T-helper 2 cell treated with Interferon-gamma antibody and Interleukin-4, amounts not matched to agents 100 ng/mL and 5 ng/mL, for 36 hours (primary cell): ENCODE results near the gene BCAR1. TPM values are rescaled to one million over a fixed set of nuclear protein-coding genes. Genes with fewer than 3 reads are reported as not detected.
"Not testable (repeated sequence)": the region's sequence is repeated elsewhere in the genome, so short reads cannot be mapped to it uniquely, and the experiment has no call there.

ENCODE experiments used
- intact Hi-C: fragments of 100-400 bp; cut with micrococcal nuclease; formaldehyde crosslinking; loops from one replicate; pipeline ENCODE4 v1.15.1; 2023
- total RNA-seq: library from RNA; stranded (reverse); gene quantifications from 2 replicates; pipeline ENCODE4 v1.2.3, GENCODE V29; 2022

The BCAR1 gene
- total RNA-seq, 1 donor from 2014 or later: not detected

DNA sequence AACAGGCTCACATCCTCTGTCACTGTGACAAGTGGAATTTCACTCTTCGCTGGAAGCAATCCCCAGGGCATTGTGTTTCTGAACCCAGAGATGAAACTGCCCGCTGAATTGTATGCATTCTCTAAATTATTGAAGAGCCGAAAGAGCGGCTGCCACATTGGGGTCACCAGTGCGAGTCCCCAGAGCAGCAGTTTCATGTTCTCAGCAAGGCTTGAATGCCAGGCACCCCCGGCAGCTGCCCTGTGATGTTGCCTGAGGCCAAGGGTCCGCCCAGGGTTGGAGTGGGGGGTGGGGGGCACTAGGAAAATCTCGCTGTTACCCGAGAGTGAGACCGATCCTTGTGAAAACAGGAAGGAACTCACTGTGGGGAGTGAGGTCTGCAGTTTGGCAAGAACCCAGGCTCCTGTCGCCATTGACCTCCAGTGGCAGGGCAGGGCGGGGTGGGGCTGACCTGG is 20.7 kb upstream of the BCAR1 start:
- intact Hi-C loops: no loop called here

DNA sequence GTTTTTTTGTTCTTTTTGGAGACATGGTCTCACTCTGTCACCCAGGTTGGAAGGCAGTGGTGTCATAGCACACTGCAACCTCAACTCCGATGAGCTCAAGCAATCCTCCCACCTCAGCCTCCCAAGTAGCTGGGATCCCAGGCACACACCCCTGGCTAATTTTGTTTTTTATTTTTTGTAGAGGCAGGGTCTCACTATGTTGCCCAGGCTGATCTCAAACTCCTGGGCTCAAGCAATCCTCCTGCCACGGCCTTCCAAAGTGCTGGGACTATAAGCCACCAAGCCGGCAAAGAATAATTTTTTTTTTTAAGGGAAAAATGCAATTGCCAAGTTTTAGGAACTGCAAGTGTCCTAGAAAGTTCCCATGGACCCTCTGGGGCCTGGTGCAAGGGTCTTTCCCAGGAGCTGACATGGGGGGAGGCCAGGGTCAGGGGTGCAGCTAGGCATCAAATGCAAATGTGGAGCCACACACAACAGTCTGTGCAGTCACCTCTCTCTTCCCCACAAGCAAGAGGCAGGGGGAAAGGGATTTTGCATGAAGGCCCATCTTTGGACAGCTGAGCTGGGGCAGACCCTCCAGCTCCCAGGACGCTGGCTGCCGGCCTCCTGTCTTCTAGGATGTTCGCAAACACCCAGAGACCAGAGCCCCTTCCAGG is 20.1 kb upstream of the BCAR1 start:
- intact Hi-C loops: no loop called here

DNA sequence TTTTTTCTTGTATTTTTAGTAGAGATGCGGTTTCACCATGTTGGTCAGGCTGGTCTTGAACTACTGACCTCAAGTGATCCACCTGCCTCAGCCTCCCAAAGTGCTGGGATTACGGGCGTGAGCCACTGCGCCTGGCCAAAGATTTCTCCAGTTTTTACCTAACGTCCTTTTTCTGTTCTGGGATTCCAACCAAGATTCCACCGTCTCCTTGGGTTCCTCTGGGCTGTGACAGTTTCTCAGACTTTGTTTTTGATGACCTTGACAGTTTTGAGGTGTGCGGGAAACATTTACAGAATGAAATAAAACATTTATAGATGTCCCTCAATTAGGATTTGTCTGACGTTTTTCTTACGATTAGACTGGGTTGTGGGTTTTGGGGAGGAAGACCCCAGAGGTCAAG is 17.9 kb upstream of the BCAR1 start:
- intact Hi-C loops: not testable (repeated sequence)

- intact Hi-C loops: no loop called here
Measured at GRCh38 chr16:75267631-75268264, 16.3 kb upstream of the BCAR1 start.

- intact Hi-C loops: no loop called here
Measured at GRCh38 chr16:75266738-75267630, 15.6 kb upstream of the BCAR1 start.

DNA sequence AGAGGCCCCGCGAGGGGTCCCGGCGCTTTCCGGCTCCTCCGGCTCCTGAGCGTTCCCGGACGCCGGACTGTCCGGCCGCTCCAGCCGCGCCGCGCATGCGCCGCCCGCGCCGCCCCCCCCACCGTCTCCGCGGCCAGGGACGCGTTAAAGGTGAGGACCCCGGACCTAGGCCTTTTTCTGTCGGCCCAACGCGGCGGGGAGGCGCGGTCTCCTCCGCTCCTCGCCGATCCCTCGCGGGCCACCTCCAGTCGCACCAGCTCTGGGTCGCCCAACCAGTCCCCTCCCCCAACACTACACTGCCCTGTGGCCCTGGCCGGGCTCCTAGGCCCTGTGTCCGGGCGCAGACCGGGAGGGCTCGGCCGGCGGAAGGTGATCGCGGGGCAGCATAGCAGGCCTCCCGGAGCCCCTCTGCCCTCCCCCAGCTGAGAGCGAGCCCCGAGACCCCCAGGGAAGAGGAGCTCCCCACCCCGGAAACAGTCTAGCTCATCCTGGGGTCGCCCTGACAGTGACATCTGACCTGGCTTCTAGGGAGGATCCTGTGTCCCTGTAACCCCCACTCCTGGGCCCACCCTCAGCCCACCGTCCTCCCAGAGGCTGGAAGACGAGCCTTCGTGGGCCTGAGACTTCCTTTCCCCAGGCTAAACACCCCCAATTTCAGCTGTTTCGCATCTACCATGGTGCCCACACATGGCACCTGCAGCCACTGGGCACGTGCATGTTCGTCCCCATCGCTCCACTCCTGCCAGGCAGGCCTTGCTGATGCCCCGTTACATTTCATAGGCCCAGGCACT is 14.7 kb upstream of the BCAR1 start:
- intact Hi-C loops: no loop called here

DNA sequence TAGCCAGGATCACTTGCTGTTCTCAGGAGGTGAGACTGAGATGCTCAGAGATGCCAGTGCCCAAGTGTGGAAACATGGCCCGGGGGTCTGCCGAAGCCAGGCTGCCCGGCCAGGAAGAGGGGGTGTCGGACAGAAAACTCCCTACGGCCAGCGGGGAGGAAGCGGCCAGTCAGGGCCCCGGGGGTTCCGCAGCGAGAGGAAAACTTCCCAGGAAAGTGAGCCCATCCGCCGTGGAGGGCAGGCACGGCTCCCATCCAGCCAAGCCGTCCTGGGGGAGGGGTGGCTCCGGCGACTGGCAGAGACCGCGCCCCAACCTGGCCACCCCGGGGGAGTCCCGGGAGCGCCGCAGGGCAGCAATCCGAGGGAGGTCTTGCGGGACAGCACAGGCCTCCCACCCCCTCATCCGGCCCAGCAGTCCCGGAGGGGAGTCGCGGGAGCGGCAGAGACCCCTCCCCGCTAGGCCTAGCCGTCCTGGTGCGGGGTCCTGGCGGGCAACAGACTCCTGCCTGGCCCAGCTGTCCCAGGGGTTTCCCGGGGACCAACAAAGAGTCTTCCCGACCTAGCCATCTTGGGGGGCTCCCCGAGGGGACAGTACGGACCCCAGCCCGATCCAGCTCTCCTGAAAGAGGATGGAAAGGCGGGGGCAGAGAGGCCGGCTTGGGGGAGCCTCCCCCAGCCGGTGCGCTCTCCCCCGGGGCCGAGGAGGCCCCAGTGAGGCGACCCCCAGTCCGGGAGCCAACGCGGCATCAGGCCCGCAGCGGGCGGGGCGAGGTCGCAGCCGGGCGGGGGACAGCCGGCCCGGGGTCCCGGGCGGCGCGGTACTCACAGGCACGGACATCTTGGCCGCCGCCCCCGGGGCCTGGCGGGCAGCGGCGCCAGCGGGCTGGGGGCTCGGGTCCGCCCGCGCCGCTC is 13.8 kb upstream of the BCAR1 start:
- intact Hi-C loops: no loop called here

DNA sequence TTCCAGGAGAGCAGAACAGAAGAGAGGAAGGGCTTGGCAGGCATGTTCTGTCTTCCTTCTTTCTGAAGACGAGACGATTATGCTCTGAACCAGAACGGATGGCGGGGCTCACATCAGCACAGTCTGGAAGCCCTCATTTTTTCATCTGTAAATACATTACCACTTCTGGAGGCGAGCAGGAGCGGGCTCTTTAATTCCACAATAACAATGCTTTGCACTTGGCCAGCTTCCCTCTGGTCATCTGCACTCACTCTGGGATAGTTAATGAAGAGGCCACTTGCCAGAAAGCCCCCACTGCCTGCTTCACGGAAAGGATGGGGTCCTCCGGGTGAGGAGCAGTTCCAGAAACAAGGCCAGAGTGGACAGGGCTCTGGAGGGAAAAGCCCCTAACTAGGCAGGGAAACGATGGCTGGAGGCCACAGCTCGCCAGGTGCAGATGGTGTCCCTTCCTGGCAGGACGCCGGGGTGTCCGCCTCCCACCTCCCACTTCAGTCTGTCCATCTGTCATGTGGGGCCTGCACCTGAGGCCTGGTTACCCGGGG is 13.1 kb upstream of the BCAR1 start:
- intact Hi-C loops: no loop called here

DNA sequence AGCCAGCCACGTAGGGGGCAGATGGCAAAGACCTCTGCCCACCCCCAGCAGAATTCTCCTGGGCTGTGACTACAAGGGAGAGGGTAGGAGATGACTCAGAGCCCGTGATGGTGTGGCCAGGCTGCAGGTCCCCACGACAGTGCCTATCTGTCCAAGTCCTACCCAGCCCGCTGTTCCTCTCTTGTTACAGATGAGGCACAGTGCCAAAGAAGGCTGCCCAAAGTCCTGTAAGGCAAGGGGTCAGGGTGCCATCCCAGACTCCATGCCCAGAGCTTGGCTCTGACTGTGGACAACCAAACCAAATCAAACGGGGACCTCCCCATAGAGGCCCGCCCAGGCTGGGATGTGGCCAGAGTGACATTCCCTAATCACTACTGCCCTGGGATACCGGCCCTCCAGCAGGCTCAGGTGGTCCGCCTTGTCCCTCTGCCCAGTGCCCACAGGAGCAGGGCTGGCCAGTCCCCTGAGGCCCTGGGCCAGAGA is 12.6 kb upstream of the BCAR1 start:
- intact Hi-C loops: no loop called here

GRCh38 chr16:75263291-75263962 is 12.0 kb upstream of the BCAR1 start:
- intact Hi-C loops: no loop called here

GRCh38 chr16:75262800-75263127 is 11.3 kb upstream of the BCAR1 start:
- intact Hi-C loops: no loop called here

DNA sequence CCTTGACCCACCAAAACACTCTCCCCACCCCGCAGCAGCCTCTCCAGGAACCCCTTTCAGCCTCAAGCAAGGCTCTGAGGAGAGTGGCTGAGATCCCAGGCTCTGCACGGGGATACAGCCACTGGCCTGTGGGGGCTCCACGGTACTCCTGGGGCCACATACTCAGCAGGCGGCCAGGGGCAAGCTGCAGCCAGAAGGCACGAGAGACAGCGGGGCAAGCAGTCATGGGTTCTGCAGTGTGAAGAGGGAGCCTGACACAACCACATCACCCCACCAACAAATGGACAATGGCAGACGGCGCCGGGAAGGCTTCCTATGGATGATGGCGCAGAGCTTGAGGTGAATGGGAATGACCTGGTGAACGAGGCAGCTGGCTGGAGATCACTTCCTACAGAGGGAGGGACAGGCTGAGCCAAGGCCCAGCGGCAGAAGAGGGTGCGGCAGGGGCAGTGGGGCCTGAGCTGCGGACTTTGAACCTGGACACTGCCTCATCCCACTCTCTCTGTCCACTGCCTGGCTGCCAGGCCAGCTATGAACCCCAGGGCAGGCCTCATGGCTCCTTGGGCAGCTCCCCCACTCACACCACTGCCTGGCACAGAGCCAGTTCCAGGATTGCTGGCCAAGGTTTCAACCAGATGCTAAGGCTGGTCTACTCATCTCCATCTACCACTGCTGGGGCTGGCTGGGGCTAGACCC is 10.8 kb upstream of the BCAR1 start:
- intact Hi-C loops: no loop called here

- intact Hi-C loops: no loop called here
Measured at GRCh38 chr16:75261590-75262078, 10.2 kb upstream of the BCAR1 start.

DNA sequence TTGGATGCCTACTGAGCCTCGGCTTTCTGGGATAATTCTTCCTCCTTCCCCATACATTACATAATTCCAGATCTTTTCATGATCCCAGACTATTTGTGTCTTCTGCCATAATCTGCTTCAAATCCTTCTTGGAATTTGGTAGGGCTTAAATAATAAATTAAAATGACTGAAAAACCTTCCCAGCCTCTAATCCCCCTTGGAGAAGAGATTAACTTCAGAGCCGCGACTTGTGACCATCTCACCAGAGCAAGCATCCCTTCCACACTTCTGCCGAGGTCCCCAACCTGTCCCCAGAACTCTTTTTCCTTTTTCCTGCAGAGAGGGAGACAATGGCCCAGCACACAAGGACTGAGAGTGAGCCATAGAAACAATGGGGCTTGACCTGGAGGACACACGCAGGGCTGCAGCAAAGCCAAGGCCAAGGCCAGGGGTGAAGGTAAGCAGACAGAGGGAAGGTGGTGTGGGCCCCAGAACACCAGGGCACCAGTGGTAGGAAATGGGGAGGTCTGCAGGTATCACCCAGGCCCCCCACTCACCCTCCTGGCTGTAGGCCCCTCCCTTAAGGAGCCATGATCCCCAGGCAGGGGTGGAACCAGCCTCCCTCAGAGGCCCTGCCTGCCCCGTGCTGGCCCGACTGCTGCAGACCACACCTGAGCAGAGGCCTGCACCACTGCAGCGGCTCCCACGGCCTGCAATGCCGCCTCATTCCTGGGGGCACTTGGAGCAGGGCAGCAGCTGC is 9.6 kb upstream of the BCAR1 start:
- intact Hi-C loops: no loop called here

- intact Hi-C loops: no loop called here
Measured at GRCh38 chr16:75258807-75259141, 7.3 kb upstream of the BCAR1 start.

DNA sequence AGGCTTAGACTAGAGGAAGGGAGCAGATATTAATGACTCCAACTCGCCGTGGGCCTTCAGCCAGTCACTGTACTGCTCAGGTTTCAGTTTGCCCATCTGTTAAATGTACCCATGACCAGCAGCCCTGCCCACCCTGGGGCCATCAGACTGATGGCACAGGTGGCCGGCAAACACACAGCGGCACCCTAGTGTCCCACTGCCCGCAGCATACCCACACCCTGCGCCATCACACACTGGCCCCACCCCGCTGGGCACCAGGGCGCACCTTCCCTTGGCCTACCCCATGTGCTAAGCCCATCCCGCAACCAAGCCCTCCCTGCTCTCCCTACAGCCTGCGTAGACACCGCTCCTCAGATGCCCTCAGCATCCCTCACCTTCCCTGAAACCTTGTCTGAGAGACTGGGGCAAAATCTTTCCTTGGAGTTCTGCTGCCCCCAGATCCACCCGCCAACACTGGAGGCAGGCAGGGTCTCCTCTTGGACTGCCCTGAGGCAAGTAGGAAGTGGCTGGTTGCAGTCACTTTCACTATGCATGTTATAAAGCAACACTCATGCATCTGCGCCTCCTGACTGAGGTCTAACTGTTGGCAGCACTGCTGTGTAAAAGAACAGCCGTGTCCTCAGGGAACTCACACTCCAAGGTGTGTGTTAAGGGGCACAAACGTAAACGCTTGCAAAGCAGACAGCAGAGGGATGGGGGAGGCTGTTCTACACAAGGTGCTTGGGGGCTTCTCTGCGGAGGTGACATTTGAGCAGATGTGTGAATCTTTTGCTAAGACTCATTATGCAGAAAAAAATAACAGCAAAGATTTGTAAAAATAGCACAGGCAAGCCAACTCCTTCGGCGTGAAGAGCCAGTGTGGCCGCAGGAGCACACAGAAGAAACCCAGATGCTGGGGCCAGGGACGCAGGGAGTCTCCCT is 6.7 kb upstream of the BCAR1 start:
- intact Hi-C loops: no loop called here

DNA sequence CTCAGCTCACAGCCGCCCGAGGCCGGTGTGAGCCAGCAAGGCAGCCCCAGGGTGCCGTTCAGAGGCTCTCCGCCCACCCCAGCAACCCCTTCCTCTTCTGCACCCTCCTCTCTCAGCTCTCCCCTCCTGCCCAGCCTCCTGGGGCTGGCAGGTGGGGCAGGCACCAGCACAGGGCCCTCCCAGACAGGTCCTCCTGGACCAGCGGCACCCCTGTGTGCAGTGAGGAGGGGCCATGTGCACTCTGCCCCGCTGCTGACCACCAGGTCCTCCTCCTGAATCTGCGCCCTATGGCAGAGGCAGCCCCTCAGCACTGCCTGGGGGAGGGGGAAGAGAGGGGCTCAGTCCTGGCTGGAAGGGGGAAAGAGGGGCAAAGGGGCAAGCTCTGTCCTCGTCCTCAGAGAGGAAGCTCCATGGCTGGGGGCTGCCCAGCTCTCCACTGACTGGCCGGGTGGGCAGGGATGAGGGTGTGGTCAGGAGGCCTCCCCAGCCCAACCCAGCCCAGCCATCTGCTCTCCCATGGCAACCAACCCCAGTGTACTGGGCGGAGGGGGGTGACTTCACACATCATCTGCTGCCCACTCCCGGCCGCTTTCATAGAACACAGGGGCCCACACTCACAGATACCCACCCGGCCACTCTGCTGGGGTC is 5.4 kb upstream of the BCAR1 start:
- intact Hi-C loops: no loop called here
